Measurements from ENCODE around the gene MIS18A.
A peak's percentile ranks its signal among the peaks of the same experiment; 100 is the strongest.

The MIS18A gene, protein sequence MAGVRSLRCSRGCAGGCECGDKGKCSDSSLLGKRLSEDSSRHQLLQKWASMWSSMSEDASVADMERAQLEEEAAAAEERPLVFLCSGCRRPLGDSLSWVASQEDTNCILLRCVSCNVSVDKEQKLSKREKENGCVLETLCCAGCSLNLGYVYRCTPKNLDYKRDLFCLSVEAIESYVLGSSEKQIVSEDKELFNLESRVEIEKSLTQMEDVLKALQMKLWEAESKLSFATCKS
- total RNA-seq: 2.3 to 4.5 (median 3.7) reads per million in 3 donors

- Histone ChIP-seq H3K4me1 (ENCODE audit: control insufficient read depth, insufficient read depth, low read length, poor library complexity, severe bottlenecking) (peaks cover 16% of the 10 kb centered on the region), H3K9me3 (ENCODE audit: control insufficient read depth, low read length) (no peaks in the 10 kb centered on the region), H3K36me3 (ENCODE audit: control insufficient read depth, insufficient read depth, low read length) (no peaks in the 10 kb centered on the region), H3K27me3 (replicated peaks; ENCODE audit: control insufficient read depth, insufficient read depth, low read length, poor library complexity, severe bottlenecking) (no peaks in the 10 kb centered on the region), H3K4me3 (ENCODE audit: insufficient read depth, low read depth, low read length, poor library complexity, severe bottlenecking) (peak within 1 kb of the TSS; percentile 95), H3K27ac (ENCODE audit: insufficient read depth, low read length, poor library complexity, severe bottlenecking) (peak within 1 kb of the TSS; percentile 66)
- DNase-seq: peak; percentile 94 to 97 (median 95)
Observed at GRCh38 chr21:32278518-32279376, at the start of gene MIS18A. Gene MIS18A, minus strand, starts transcription at chr21:32279049. Its CDS starts 35 bp downstream, at chr21:32279014.

GRCh38 chr21:32328595-32328994, 49.7 kb upstream of the MIS18A start:
- Histone ChIP-seq H3K36me3 (ENCODE audit: control insufficient read depth, insufficient read depth, low read length) (peaks cover 49% of the 10 kb centered on the region), H3K4me1 (ENCODE audit: control insufficient read depth, insufficient read depth, low read length, poor library complexity, severe bottlenecking) (no peaks in the 10 kb centered on the region), H3K4me3 (ENCODE audit: insufficient read depth, low read depth, low read length, poor library complexity, severe bottlenecking) (no peak overlapping the region), H3K27ac (ENCODE audit: insufficient read depth, low read length, poor library complexity, severe bottlenecking) (no peak overlapping the region), H3K9me3 (ENCODE audit: control insufficient read depth, low read length) (no peaks in the 10 kb centered on the region), H3K27me3 (replicated peaks; ENCODE audit: control insufficient read depth, insufficient read depth, low read length, poor library complexity, severe bottlenecking) (no peaks in the 10 kb centered on the region)
- DNase-seq: no peak

GRCh38 chr21:32325706-32326105, 46.9 kb upstream of the MIS18A start:
- no peak for DNase-seq
- no peaks in the 10 kb centered on the region for H3K27me3 ChIP-seq (replicated peaks; ENCODE audit: control insufficient read depth, insufficient read depth, low read length, poor library complexity, severe bottlenecking)
- no peaks in the 10 kb centered on the region for H3K9me3 ChIP-seq (ENCODE audit: control insufficient read depth, low read length)
- H3K4me1 ChIP-seq (ENCODE audit: control insufficient read depth, insufficient read depth, low read length, poor library complexity, severe bottlenecking): no peaks in the 10 kb centered on the region
- no peak overlapping the region for H3K4me3 ChIP-seq (ENCODE audit: insufficient read depth, low read depth, low read length, poor library complexity, severe bottlenecking)
- H3K27ac ChIP-seq (ENCODE audit: insufficient read depth, low read length, poor library complexity, severe bottlenecking): no peak overlapping the region
- peaks cover 56% of the 10 kb centered on the region for H3K36me3 ChIP-seq (ENCODE audit: control insufficient read depth, insufficient read depth, low read length)

DNA sequence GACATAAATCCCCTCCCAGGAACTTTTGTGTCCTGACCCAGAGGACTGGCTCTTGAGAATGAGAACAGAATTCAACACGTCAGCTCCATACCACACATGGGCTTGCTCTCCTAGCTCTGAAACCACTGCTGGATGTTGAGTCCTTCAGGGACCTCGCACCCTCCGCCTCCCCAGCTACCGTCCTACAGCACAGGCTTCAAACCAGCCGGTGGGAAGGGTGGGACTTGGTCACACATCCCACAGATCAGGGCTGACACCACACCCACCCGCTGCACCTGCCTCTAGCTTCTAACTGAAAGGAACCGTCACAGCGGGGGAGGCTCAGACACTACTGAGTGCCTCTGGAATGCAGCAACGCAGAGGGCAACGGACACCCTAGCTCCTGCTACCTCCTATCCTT, 43.8 kb upstream of the MIS18A start:
- Histone ChIP-seq H3K27ac (ENCODE audit: insufficient read depth, low read length, poor library complexity, severe bottlenecking) (no peak overlapping the region), H3K4me3 (ENCODE audit: insufficient read depth, low read depth, low read length, poor library complexity, severe bottlenecking) (no peak overlapping the region), H3K4me1 (ENCODE audit: control insufficient read depth, insufficient read depth, low read length, poor library complexity, severe bottlenecking) (no peaks in the 10 kb centered on the region), H3K9me3 (ENCODE audit: control insufficient read depth, low read length) (no peaks in the 10 kb centered on the region), H3K36me3 (ENCODE audit: control insufficient read depth, insufficient read depth, low read length) (peaks cover 82% of the 10 kb centered on the region), H3K27me3 (replicated peaks; ENCODE audit: control insufficient read depth, insufficient read depth, low read length, poor library complexity, severe bottlenecking) (no peaks in the 10 kb centered on the region)
- DNase-seq: no peak

- Histone ChIP-seq H3K9me3 (ENCODE audit: control insufficient read depth, low read length) (no peaks in the 10 kb centered on the region), H3K27me3 (replicated peaks; ENCODE audit: control insufficient read depth, insufficient read depth, low read length, poor library complexity, severe bottlenecking) (no peaks in the 10 kb centered on the region), H3K4me3 (ENCODE audit: insufficient read depth, low read depth, low read length, poor library complexity, severe bottlenecking) (no peak overlapping the region), H3K27ac (ENCODE audit: insufficient read depth, low read length, poor library complexity, severe bottlenecking) (no peak overlapping the region), H3K36me3 (ENCODE audit: control insufficient read depth, insufficient read depth, low read length) (peaks cover 88% of the 10 kb centered on the region), H3K4me1 (ENCODE audit: control insufficient read depth, insufficient read depth, low read length, poor library complexity, severe bottlenecking) (no peaks in the 10 kb centered on the region)
- DNase-seq: no peak
Observed at GRCh38 chr21:32322103-32322502, 43.3 kb upstream of the MIS18A start.

DNA sequence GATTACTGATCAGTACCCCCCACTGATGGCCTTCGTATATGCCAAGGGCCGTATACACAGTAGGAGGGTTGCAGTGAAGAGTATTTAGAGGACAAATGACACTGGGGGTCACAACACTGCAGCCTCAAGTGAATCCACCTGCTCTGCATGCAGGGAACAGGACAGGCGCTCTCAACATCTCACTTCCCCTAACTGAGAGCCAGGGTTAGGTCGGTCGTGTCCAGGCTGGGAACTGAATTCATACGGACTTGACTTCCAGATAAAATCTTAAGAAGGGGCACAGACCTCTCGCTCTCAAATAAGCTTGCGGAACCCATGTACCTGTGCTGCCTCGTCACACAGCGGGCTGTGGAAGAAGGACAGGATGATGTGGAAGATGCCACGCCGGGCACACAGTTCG, 42.6 kb upstream of the MIS18A start:
- no peak for DNase-seq
- H3K9me3 ChIP-seq (ENCODE audit: control insufficient read depth, low read length): no peaks in the 10 kb centered on the region
- H3K4me3 ChIP-seq (ENCODE audit: insufficient read depth, low read depth, low read length, poor library complexity, severe bottlenecking): no peak overlapping the region
- peaks cover 94% of the 10 kb centered on the region for H3K36me3 ChIP-seq (ENCODE audit: control insufficient read depth, insufficient read depth, low read length)
- H3K4me1 ChIP-seq (ENCODE audit: control insufficient read depth, insufficient read depth, low read length, poor library complexity, severe bottlenecking): no peaks in the 10 kb centered on the region
- H3K27ac ChIP-seq (ENCODE audit: insufficient read depth, low read length, poor library complexity, severe bottlenecking): no peak overlapping the region
- H3K27me3 ChIP-seq (replicated peaks; ENCODE audit: control insufficient read depth, insufficient read depth, low read length, poor library complexity, severe bottlenecking): no peaks in the 10 kb centered on the region

DNA sequence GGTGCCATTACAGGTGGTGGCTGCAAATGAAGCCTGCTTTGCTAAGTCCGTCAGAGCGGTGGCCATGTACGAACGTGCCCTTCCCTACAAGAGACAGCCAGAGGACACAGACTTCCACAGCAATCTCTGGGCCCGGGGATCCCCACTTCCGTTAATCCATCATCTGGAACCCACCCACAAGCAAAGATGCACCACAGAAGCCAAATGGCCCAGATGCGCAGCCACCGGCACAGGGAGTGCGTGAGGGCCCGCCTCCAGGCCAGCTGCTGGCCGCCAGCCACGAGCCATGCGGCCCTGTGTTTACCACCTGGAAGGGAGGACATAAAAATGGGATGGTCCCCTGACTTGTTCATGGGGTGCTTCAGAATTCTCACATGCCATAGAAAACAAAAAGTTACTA, 41.9 kb upstream of the MIS18A start:
- Histone ChIP-seq H3K9me3 (ENCODE audit: control insufficient read depth, low read length) (no peaks in the 10 kb centered on the region), H3K36me3 (ENCODE audit: control insufficient read depth, insufficient read depth, low read length) (peaks cover 97% of the 10 kb centered on the region), H3K4me1 (ENCODE audit: control insufficient read depth, insufficient read depth, low read length, poor library complexity, severe bottlenecking) (no peaks in the 10 kb centered on the region), H3K27ac (ENCODE audit: insufficient read depth, low read length, poor library complexity, severe bottlenecking) (no peak overlapping the region), H3K27me3 (replicated peaks; ENCODE audit: control insufficient read depth, insufficient read depth, low read length, poor library complexity, severe bottlenecking) (no peaks in the 10 kb centered on the region), H3K4me3 (ENCODE audit: insufficient read depth, low read depth, low read length, poor library complexity, severe bottlenecking) (no peak overlapping the region)
- DNase-seq: no peak

DNA sequence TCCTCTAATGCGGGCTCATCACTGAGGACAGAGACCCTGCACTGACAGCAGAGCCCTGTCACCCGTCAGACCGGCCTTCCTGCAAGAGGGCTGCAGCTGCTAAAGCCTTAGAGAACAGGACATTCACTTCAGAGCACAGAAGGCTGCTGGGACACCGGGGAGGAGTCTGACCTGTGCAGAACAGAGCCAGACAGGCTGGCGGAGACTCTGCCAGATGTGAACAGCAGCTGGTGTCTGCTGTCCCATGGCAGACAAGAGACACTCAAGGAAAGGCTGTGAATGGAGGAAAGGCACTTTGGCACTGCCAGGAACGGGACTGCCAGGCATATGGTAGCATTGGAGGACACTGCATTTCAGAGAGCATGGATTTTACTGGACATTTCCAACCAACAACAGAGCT, 41.2 kb upstream of the MIS18A start:
- no peak overlapping the region for H3K27ac ChIP-seq (ENCODE audit: insufficient read depth, low read length, poor library complexity, severe bottlenecking)
- no peaks in the 10 kb centered on the region for H3K4me1 ChIP-seq (ENCODE audit: control insufficient read depth, insufficient read depth, low read length, poor library complexity, severe bottlenecking)
- DNase-seq: no peak
- no peaks in the 10 kb centered on the region for H3K9me3 ChIP-seq (ENCODE audit: control insufficient read depth, low read length)
- H3K27me3 ChIP-seq (replicated peaks; ENCODE audit: control insufficient read depth, insufficient read depth, low read length, poor library complexity, severe bottlenecking): no peaks in the 10 kb centered on the region
- peaks cover 95% of the 10 kb centered on the region for H3K36me3 ChIP-seq (ENCODE audit: control insufficient read depth, insufficient read depth, low read length)
- H3K4me3 ChIP-seq (ENCODE audit: insufficient read depth, low read depth, low read length, poor library complexity, severe bottlenecking): no peak overlapping the region

- no peak overlapping the region for H3K4me3 ChIP-seq (ENCODE audit: insufficient read depth, low read depth, low read length, poor library complexity, severe bottlenecking)
- DNase-seq: no peak
- H3K36me3 ChIP-seq (ENCODE audit: control insufficient read depth, insufficient read depth, low read length): peaks cover 85% of the 10 kb centered on the region
- no peaks in the 10 kb centered on the region for H3K9me3 ChIP-seq (ENCODE audit: control insufficient read depth, low read length)
- no peaks in the 10 kb centered on the region for H3K4me1 ChIP-seq (ENCODE audit: control insufficient read depth, insufficient read depth, low read length, poor library complexity, severe bottlenecking)
- no peak overlapping the region for H3K27ac ChIP-seq (ENCODE audit: insufficient read depth, low read length, poor library complexity, severe bottlenecking)
- no peaks in the 10 kb centered on the region for H3K27me3 ChIP-seq (replicated peaks; ENCODE audit: control insufficient read depth, insufficient read depth, low read length, poor library complexity, severe bottlenecking)
Observed at GRCh38 chr21:32319012-32319411, 40.2 kb upstream of the MIS18A start.

GRCh38 chr21:32317726-32318125, 38.9 kb upstream of the MIS18A start:
- H3K36me3 ChIP-seq (ENCODE audit: control insufficient read depth, insufficient read depth, low read length): peaks cover 74% of the 10 kb centered on the region
- H3K9me3 ChIP-seq (ENCODE audit: control insufficient read depth, low read length): no peaks in the 10 kb centered on the region

More at GRCh38 chr21:32317726-32318125, 38.9 kb upstream of the MIS18A start:
- DNase-seq: no peak
- Histone ChIP-seq H3K4me3 (ENCODE audit: insufficient read depth, low read depth, low read length, poor library complexity, severe bottlenecking) (no peak overlapping the region), H3K27me3 (replicated peaks; ENCODE audit: control insufficient read depth, insufficient read depth, low read length, poor library complexity, severe bottlenecking) (no peaks in the 10 kb centered on the region), H3K27ac (ENCODE audit: insufficient read depth, low read length, poor library complexity, severe bottlenecking) (no peak overlapping the region), H3K4me1 (ENCODE audit: control insufficient read depth, insufficient read depth, low read length, poor library complexity, severe bottlenecking) (no peaks in the 10 kb centered on the region)
